BE2C (cell line): ENCODE data around the gene HS1BP3.
A peak's percentile ranks its signal among the peaks of the same experiment; 100 is the strongest.

ENCODE experiments used
- DNase-seq: peaks from one replicate; pipeline ENCODE4 v3.0.0-alpha.2; 2020
- H3K27me3 ChIP-seq: fragments of 250-450 bp; sonication (Bioruptor Pico); 2 replicates; pipeline ENCODE4 v1.5.1; 2020; ENCODE audit warnings: mild to moderate bottlenecking
- H3K36me3 ChIP-seq: fragments of 250-450 bp; sonication (Bioruptor Pico); 2 replicates; pipeline ENCODE4 v1.5.1; 2020; ENCODE audit warnings: mild to moderate bottlenecking
- H3K4me1 ChIP-seq: fragments of 250-450 bp; sonication (Bioruptor Pico); 2 replicates; pipeline ENCODE4 v1.5.1; 2020
- H3K4me3 ChIP-seq: 2 replicates; pipeline ENCODE4 v1.5.1; 2011; ENCODE audit warnings: low read depth, low read length
- H3K9me3 ChIP-seq: fragments of 250-450 bp; sonication (Bioruptor Pico); 2 replicates; pipeline ENCODE4 v1.5.1; 2020
- CTCF ChIP-seq: IDR thresholded peaks from 2 replicates; pipeline ENCODE4 v1.5.1; 2012; ENCODE audit warnings: mild to moderate bottlenecking, low read depth, low read length

HS1BP3 gene

GRCh38 chr2:20642055-20642971 is 8.6 kb downstream of the HS1BP3 start:
- peak; percentile 95 for TF ChIP-seq CTCF
- H3K27me3 ChIP-seq: no peaks in the 10 kb centered on the region
- no peaks in the 10 kb centered on the region for H3K9me3 ChIP-seq
- peak; percentile 90 for DNase-seq
- H3K4me3 ChIP-seq: no peak overlapping the region
- peaks cover 15% of the 10 kb centered on the region for H3K4me1 ChIP-seq
- H3K36me3 ChIP-seq: no peaks in the 10 kb centered on the region

GRCh38 chr2:20641123-20641985 is 9.5 kb downstream of the HS1BP3 start:
- Histone ChIP-seq H3K36me3 (no peaks in the 10 kb centered on the region), H3K27me3 (no peaks in the 10 kb centered on the region), H3K4me3 (no peak overlapping the region), H3K4me1 (peaks cover 13% of the 10 kb centered on the region), H3K9me3 (no peaks in the 10 kb centered on the region)
- no peak for TF ChIP-seq CTCF
- no peak for DNase-seq

- no peaks in the 10 kb centered on the region for H3K27me3 ChIP-seq
- H3K36me3 ChIP-seq: no peaks in the 10 kb centered on the region
- peaks cover 13% of the 10 kb centered on the region for H3K4me1 ChIP-seq
- H3K4me3 ChIP-seq: no peak overlapping the region
- DNase-seq: no peak
- TF ChIP-seq CTCF: no peak
- H3K9me3 ChIP-seq: no peaks in the 10 kb centered on the region
Measured at GRCh38 chr2:20640411-20641122, 10.3 kb downstream of the HS1BP3 start.

- H3K4me1 ChIP-seq: peaks cover 24% of the 10 kb centered on the region
- H3K27me3 ChIP-seq: no peaks in the 10 kb centered on the region
- DNase-seq: no peak
- TF ChIP-seq CTCF: no peak
- H3K9me3 ChIP-seq: no peaks in the 10 kb centered on the region
- no peaks in the 10 kb centered on the region for H3K36me3 ChIP-seq
- no peak overlapping the region for H3K4me3 ChIP-seq
Measured at GRCh38 chr2:20638646-20639430, 12.1 kb downstream of the HS1BP3 start.

GRCh38 chr2:20638014-20638413 is 12.9 kb downstream of the HS1BP3 start:
- TF ChIP-seq CTCF: no peak
- DNase-seq: no peak
- Histone ChIP-seq H3K4me1 (peaks cover 24% of the 10 kb centered on the region), H3K36me3 (no peaks in the 10 kb centered on the region), H3K27me3 (no peaks in the 10 kb centered on the region), H3K9me3 (no peaks in the 10 kb centered on the region), H3K4me3 (no peak overlapping the region)
